ENCODE data around the gene P4HA2.
"Not testable (repeated sequence)": the region's sequence is repeated elsewhere in the genome, so short reads cannot be mapped to it uniquely, and the experiment has no call there.

P4HA2 gene

GRCh38 chr5:132202711-132203463 is 24.8 kb downstream of the P4HA2 start:
- DNase-seq (ENCODE audit: low read depth, low spot score) = no peak

- DNase-seq (ENCODE audit: low read depth, low spot score) = no peak
These were observed 28.5 kb downstream of the P4HA2 start for GRCh38 chr5:132199116-132199680.

GRCh38 chr5:132198571-132198970 is 29.1 kb downstream of the P4HA2 start:
- no peak for DNase-seq (ENCODE audit: low read depth, low spot score)

- DNase-seq (ENCODE audit: low read depth, low spot score) = no peak
These were observed 31.9 kb downstream of the P4HA2 start for GRCh38 chr5:132195727-132196126.

- no peak for DNase-seq (ENCODE audit: low read depth, low spot score)
These were observed 34.4 kb downstream of the P4HA2 start for GRCh38 chr5:132193165-132193694.

GRCh38 chr5:132190161-132190817 is 37.4 kb downstream of the P4HA2 start:
- no peak for DNase-seq (ENCODE audit: low read depth, low spot score)

GRCh38 chr5:132184588-132184987 is 43.1 kb downstream of the P4HA2 start:
- DNase-seq (ENCODE audit: low read depth, low spot score) = no peak

- no peak for DNase-seq (ENCODE audit: low read depth, low spot score)
These were observed 43.9 kb downstream of the P4HA2 start for GRCh38 chr5:132183723-132184122.

GRCh38 chr5:132182359-132183040 is 45.2 kb downstream of the P4HA2 start:
- no peak for DNase-seq (ENCODE audit: low read depth, low spot score)

- no peak for DNase-seq (ENCODE audit: low read depth, low spot score)
These were observed 46.5 kb downstream of the P4HA2 start for GRCh38 chr5:132181011-132181629.

- DNase-seq (ENCODE audit: low read depth, low spot score) = no peak
These were observed 47.4 kb downstream of the P4HA2 start for GRCh38 chr5:132180134-132180745.

GRCh38 chr5:132179405-132179804 is 48.2 kb downstream of the P4HA2 start:
- DNase-seq (ENCODE audit: low read depth, low spot score) = no peak

- no peak for DNase-seq (ENCODE audit: low read depth, low spot score)
These were observed 49.9 kb downstream of the P4HA2 start for GRCh38 chr5:132177691-132178149.

- DNase-seq (ENCODE audit: low read depth, low spot score) = no peak
These were observed 50.7 kb downstream of the P4HA2 start for GRCh38 chr5:132176987-132177386.

GRCh38 chr5:132176521-132176945 is 51.1 kb downstream of the P4HA2 start:
- DNase-seq (ENCODE audit: low read depth, low spot score) = no peak

- DNase-seq (ENCODE audit: low read depth, low spot score) = no peak
These were observed 64.7 kb downstream of the P4HA2 start for GRCh38 chr5:132162945-132163344.

- DNase-seq (ENCODE audit: low read depth, low spot score) = not testable (repeated sequence)
These were observed 65.9 kb downstream of the P4HA2 start for GRCh38 chr5:132161574-132162326.

- no peak for DNase-seq (ENCODE audit: low read depth, low spot score)
These were observed 71.2 kb downstream of the P4HA2 start for GRCh38 chr5:132156413-132156812.

GRCh38 chr5:132150565-132150964 is 77.1 kb downstream of the P4HA2 start:
- DNase-seq (ENCODE audit: low read depth, low spot score) = no peak

GRCh38 chr5:132147663-132148062 is 80.0 kb downstream of the P4HA2 start:
- no peak for DNase-seq (ENCODE audit: low read depth, low spot score)
